Uterus (tissue), 2 donors: Measurements from ENCODE around the gene EFCAB5.

Experiments used
- CTCF ChIP-seq, 4 experiments: fragments of 200-600 bp in 2 of 4; fragments of 450-650 bp in 2 of 4; sonication (generic) in 2 of 4; IDR thresholded peaks; one replicate each; pipeline ENCODE4 v1.5.1; 2016 to 2019; ENCODE audit warnings: antibody characterized with exemption in 4 of 4, mild to moderate bottlenecking in 2 of 4, moderate library complexity in 1 of 4
- POLR2A ChIP-seq, 2 donors: fragments of 450-650 bp; IDR thresholded peaks; one replicate each; pipeline ENCODE4 v1.6.1; 2016; ENCODE audit warnings: antibody characterized with exemption in 2 of 2, mild to moderate bottlenecking in 1 of 2, moderate library complexity in 1 of 2

GRCh38 chr17:30124273-30124796, 182.9 kb downstream of the EFCAB5 start:
- TF ChIP-seq CTCF (IDR thresholded peaks at IDR 0.05) (no peak), POLR2A (IDR thresholded peaks at IDR 0.05) (no peak)
